Calu3 (cell line): ENCODE measurements around the gene SLC46A2. TPM values are rescaled to one million over a fixed set of nuclear protein-coding genes. Genes with fewer than 3 reads are reported as not detected.

Experiments used
- BruUV-seq: library from RNA; stranded (reverse); fragments of 400-500 nt; replicated peaks from 2 replicates; lab custom pipeline; 2021; lab: Mats Ljungman, UMichigan
- CTCF ChIA-PET: fragments of 300-600 bp; sonication (Branson Sonifier 250); formaldehyde crosslinking; loops from one replicate; lab custom pipeline; 2022; ENCODE audit warnings: antibody characterized with exemption; lab: Charles Lee
- DNase-seq: peaks from one replicate; pipeline ENCODE4 v3.0.0; 2022
- H3K27ac Mint-ChIP-seq: one replicate; pipeline ENCODE4 v1.8.0; 2022; ENCODE audit warnings: mixed read lengths; ENCODE audit not compliant: unreplicated experiment
- H3K27me3 Mint-ChIP-seq: one replicate; pipeline ENCODE4 v1.8.0; 2022; ENCODE audit warnings: mixed read lengths; ENCODE audit not compliant: unreplicated experiment
- H3K36me3 Mint-ChIP-seq: one replicate; pipeline ENCODE4 v1.8.0; 2022; ENCODE audit warnings: mild to moderate bottlenecking, moderate library complexity, mixed read lengths; ENCODE audit not compliant: insufficient read depth, unreplicated experiment
- H3K4me1 Mint-ChIP-seq: one replicate; pipeline ENCODE4 v1.8.0; 2022; ENCODE audit warnings: mild to moderate bottlenecking, low read depth, mixed read lengths; ENCODE audit not compliant: unreplicated experiment
- H3K4me3 Mint-ChIP-seq: one replicate; pipeline ENCODE4 v1.8.0; 2022; ENCODE audit warnings: mild to moderate bottlenecking, low read depth, moderate library complexity, mixed read lengths; ENCODE audit not compliant: unreplicated experiment
- H3K9me3 Mint-ChIP-seq: one replicate; pipeline ENCODE4 v1.8.0; 2022; ENCODE audit warnings: low read depth, mixed read lengths; ENCODE audit not compliant: unreplicated experiment
- intact Hi-C: fragments of 100-400 bp; cut with micrococcal nuclease; formaldehyde crosslinking; loops from one replicate; pipeline ENCODE4 v1.10.0; 2022; ENCODE audit not compliant: unreplicated experiment
- total RNA-seq: library from RNA; stranded (reverse); gene quantifications from 2 replicates; pipeline ENCODE4 v1.2.3, GENCODE V29; 2022
- TF ChIP-seq, protein P1 (sequence below): fragments of 200-600 bp; IDR thresholded peaks from one replicate; pipeline ENCODE4 v1.8.0; 2022; ENCODE audit warnings: antibody characterized with exemption; ENCODE audit not compliant: unreplicated experiment

Gene SLC46A2
- total RNA-seq, 1 experiment from 2014 or later = not detected

DNA sequence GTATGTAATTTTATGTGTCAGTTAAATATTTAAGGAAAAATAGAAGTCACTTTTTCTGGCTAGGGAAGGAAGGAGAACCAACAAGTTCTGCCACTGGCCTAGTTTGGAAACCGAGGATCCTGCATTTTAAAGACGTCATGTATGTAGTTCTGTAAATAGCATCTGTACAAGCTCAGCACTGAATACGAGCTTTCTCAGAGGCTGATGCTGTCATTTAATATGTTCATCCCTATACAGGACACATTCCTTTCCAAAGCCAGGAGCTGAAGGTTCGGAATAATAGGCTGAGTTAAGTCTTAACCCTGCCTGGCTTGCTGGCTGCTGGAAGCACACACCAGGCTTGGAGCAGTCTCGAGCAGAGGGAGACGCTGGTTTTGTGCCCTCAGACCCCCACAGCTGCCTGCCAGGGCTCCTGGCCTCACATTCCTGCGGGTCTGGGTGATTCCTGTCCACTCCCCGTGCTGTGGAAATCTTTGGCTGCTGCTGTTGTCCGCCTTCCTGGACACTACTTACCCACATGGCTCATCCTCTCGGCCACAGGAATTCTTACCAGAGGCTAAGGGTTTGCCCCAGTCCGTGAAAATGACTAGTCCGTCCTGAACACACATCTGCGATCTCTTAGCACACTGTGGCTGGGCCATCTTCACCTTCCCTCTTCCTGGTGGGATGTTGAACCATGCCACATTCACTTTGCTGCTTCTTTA is 36.6 kb downstream of the SLC46A2 start:
- H3K4me1 Mint-ChIP-seq = no peaks in the 10 kb centered on the region
- DNase-seq = no peak
- H3K27me3 Mint-ChIP-seq = no peaks in the 10 kb centered on the region
- no peak overlapping the region for H3K27ac Mint-ChIP-seq
- peaks cover 5% of the 10 kb centered on the region for H3K36me3 Mint-ChIP-seq
- no TSS peak for BruUV-seq
- no peaks in the 10 kb centered on the region for H3K9me3 Mint-ChIP-seq
- TF ChIP-seq, protein P1, sequence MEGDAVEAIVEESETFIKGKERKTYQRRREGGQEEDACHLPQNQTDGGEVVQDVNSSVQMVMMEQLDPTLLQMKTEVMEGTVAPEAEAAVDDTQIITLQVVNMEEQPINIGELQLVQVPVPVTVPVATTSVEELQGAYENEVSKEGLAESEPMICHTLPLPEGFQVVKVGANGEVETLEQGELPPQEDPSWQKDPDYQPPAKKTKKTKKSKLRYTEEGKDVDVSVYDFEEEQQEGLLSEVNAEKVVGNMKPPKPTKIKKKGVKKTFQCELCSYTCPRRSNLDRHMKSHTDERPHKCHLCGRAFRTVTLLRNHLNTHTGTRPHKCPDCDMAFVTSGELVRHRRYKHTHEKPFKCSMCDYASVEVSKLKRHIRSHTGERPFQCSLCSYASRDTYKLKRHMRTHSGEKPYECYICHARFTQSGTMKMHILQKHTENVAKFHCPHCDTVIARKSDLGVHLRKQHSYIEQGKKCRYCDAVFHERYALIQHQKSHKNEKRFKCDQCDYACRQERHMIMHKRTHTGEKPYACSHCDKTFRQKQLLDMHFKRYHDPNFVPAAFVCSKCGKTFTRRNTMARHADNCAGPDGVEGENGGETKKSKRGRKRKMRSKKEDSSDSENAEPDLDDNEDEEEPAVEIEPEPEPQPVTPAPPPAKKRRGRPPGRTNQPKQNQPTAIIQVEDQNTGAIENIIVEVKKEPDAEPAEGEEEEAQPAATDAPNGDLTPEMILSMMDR = no peak
- CTCF ChIA-PET = no interaction called here
- no peak overlapping the region for H3K4me3 Mint-ChIP-seq
- intact Hi-C loops = no loop called here

DNA sequence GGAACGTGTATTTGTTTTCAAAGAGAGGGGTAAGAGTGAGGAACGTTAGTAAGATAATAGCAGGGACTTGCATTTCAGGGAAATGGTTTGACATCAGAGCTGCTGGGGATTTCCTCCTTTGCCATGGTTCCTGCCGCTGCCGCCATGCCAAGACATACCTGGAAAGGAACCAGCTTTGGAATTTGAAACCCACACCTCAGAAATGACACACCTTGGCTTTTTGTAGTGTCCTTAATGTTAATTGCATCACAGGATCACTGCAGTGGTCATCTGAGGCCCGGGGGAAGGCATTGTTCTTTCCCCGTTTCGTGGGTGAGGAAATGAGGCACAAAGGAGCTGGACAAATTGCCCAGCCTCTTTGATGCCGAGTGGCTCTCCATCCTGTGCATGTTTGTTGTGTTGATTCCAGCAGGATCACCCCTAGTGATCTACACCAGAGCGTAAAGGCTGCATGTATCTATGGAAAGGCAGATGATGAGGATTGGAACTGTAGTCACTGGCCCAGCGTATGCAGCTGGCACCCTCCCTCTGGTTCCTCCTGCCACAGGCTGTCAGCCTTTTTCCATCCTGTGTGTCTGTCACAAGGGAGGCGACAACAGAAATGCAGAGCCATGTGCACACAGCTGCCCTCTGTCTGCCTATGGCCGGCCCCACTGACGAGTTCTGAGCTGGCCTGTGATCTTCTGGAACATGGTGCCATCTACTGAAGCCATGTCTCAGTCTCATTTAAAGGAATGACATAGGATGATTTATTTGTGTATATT is 37.8 kb downstream of the SLC46A2 start:
- H3K4me3 Mint-ChIP-seq = no peak overlapping the region
- no peak for DNase-seq
- CTCF ChIA-PET = no interaction called here
- no peaks in the 10 kb centered on the region for H3K27me3 Mint-ChIP-seq
- no peaks in the 10 kb centered on the region for H3K4me1 Mint-ChIP-seq
- no peak overlapping the region for H3K27ac Mint-ChIP-seq
- no TSS peak for BruUV-seq
- H3K9me3 Mint-ChIP-seq = no peaks in the 10 kb centered on the region
- peaks cover 5% of the 10 kb centered on the region for H3K36me3 Mint-ChIP-seq
- intact Hi-C loops = no loop called here
- TF ChIP-seq, protein P1 = no peak

DNA sequence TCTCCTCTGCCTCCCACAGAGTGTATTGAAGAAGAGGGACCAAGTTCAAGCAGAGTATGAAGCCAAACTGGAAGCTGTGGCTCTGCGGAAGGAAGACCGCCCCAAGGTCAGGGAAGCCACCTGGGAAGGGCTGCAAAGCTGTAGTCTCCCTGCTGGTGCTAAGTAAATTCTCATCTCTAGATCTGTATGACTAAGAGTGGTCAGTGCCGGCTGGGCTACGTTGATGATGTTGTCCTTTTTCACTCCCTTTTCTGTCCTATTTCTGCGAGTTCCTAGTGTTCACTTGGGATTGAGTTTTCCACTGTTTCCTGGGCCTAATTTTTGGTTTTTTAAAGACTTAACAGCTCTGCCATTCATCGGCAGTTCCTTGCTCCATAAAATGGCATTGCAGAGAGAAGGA is 39.8 kb downstream of the SLC46A2 start:
- no peaks in the 10 kb centered on the region for H3K9me3 Mint-ChIP-seq

DNA sequence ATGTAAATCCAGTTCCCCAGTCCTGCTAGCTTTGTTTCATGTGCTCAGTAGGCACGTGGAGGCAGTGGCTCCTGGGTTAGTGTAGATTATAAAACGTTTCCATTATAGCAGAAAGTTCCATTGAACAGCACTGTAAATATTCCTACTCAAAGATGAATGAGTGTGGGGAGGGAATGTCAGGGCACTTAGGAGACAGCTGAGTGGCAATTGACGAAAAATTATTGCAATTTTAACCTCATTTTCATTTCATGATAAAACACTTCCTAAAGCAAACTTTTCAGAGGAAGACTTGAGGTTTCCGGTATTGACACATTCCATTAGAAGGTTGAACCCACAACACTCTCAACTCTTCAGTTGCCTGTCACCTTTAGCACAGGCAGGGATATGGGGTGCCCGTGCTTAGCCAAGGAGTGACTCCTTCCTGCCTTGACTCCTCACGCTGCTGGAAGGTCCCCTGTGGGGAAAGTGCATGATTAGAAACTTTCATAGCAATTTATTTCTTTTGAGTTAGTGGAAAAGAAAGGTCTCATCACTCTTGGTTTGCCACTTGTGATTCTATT is 41.2 kb downstream of the SLC46A2 start:
- BruUV-seq = no TSS peak
- no peak overlapping the region for H3K27ac Mint-ChIP-seq
- TF ChIP-seq, protein P1 = no peak
- DNase-seq = no peak
- H3K27me3 Mint-ChIP-seq = no peaks in the 10 kb centered on the region
- H3K4me3 Mint-ChIP-seq = no peak overlapping the region
- intact Hi-C loops = no loop called here
- CTCF ChIA-PET = no interaction called here
- peaks cover 8% of the 10 kb centered on the region for H3K4me1 Mint-ChIP-seq
- peaks cover 5% of the 10 kb centered on the region for H3K36me3 Mint-ChIP-seq
- H3K9me3 Mint-ChIP-seq = no peaks in the 10 kb centered on the region

More for the DNA sequence above, 39.8 kb downstream of the SLC46A2 start:
- BruUV-seq = no TSS peak
- Mint-ChIP-seq H3K27ac (no peak overlapping the region), H3K27me3 (no peaks in the 10 kb centered on the region), H3K4me1 (no peaks in the 10 kb centered on the region), H3K4me3 (no peak overlapping the region), H3K36me3 (peaks cover 5% of the 10 kb centered on the region)
- CTCF ChIA-PET = no interaction called here
- TF ChIP-seq, protein P1 = no peak
- DNase-seq = no peak
- intact Hi-C loops = no loop called here
